PFSK-1 (cell line): ENCODE data around the gene RREB1.

Experiments
- FOXP2 ChIP-seq: optimal IDR thresholded peaks from 2 replicates; pipeline ENCODE3; 2011; ENCODE audit warnings: borderline replicate concordance, control low read depth, inconsistent platforms; ENCODE audit not compliant: insufficient read depth; ENCODE audit errors: extremely low read length, extremely low read depth
- POLR2AphosphoS5 ChIP-seq: IDR thresholded peaks from 2 replicates; pipeline ENCODE4 v1.6.1; 2012; ENCODE audit warnings: low read depth, mild to moderate bottlenecking, control low read depth, low read length, moderate library complexity
- SIN3A ChIP-seq: IDR thresholded peaks from 2 replicates; pipeline ENCODE4 v1.6.1; 2012; ENCODE audit warnings: mild to moderate bottlenecking, low read length, moderate library complexity, borderline replicate concordance; ENCODE audit not compliant: insufficient read depth
- TAF1 ChIP-seq: IDR thresholded peaks from 2 replicates; pipeline ENCODE4 v1.6.1; 2012; ENCODE audit warnings: low read length, control low read depth, borderline replicate concordance; ENCODE audit not compliant: insufficient read depth

- no peak for TF ChIP-seq TAF1
- TF ChIP-seq POLR2AphosphoS5 = no peak
- TF ChIP-seq FOXP2 = no peak
- TF ChIP-seq SIN3A = no peak
Measured at GRCh38 chr6:7114744-7115458, 7.1 kb downstream of the RREB1 start.
